Hair follicle dermal papilla cell (primary cell): ENCODE data around the gene CRYBG3. TPM values are rescaled to one million over a fixed set of nuclear protein-coding genes. Genes with fewer than 3 reads are reported as not detected.

Source experiments
- total RNA-seq: library from RNA; depleted of rRNA; stranded (reverse); fragments of >200 nt; gene quantifications from 2 replicates; pipeline ENCODE4 v1.2.3, GENCODE V29; 2012

The CRYBG3 gene
- 22.5 and 27.6 TPM in 2 replicates for total RNA-seq

GRCh38 chr3:97821774-97822358 lies at the start of gene CRYBG3:
CRYBG3 (plus strand) TSS chr3:97822011; CDS start chr3:97822207, 196 bp downstream.

GRCh38 chr3:97971679-97972567 lies 150.1 kb downstream of the CRYBG3 start, which contains the start of gene RIOX2:
RIOX2 (minus strand) TSS chr3:97972431; CDS start chr3:97967593, 4,838 bp downstream.

Other genes with a start within 250 kb of the CRYBG3 start
- 7.7 and 12.8 TPM in 2 replicates for gene ARL6, start 57.3 kb upstream of the CRYBG3 start, total RNA-seq
- 31.9 and 33.9 TPM in 2 replicates for gene RIOX2, start 150.4 kb downstream of the CRYBG3 start, total RNA-seq
- not detected in 2 replicates for gene GABRR3, start 213.3 kb downstream of the CRYBG3 start, total RNA-seq